ENCODE results near the gene GABRB3.

DNA sequence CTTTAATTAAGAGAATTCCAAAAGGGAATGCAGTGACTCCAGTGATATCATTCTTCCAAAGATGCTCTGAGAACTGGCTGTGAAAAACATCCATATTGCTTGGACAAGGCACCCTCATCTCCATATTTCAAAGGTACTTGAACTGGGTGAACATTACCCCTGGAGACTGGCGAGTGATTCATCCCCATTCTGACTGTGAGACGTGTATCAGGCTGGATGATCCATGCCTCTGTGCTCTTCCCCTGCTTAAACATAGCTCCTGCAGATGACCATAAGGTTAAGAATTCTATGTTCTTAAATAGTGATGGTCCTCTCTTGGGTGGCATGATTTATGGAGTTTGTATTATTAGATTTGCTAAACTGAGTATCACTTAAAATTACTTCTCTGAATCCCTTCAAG lies 137.8 kb downstream of the GABRB3 start:
- TF ChIP-seq, protein P1, sequence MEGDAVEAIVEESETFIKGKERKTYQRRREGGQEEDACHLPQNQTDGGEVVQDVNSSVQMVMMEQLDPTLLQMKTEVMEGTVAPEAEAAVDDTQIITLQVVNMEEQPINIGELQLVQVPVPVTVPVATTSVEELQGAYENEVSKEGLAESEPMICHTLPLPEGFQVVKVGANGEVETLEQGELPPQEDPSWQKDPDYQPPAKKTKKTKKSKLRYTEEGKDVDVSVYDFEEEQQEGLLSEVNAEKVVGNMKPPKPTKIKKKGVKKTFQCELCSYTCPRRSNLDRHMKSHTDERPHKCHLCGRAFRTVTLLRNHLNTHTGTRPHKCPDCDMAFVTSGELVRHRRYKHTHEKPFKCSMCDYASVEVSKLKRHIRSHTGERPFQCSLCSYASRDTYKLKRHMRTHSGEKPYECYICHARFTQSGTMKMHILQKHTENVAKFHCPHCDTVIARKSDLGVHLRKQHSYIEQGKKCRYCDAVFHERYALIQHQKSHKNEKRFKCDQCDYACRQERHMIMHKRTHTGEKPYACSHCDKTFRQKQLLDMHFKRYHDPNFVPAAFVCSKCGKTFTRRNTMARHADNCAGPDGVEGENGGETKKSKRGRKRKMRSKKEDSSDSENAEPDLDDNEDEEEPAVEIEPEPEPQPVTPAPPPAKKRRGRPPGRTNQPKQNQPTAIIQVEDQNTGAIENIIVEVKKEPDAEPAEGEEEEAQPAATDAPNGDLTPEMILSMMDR (IDR thresholded peaks at IDR 0.05) = no peak
- no peak for TF ChIP-seq ZFX (IDR thresholded peaks at IDR 0.05; ENCODE audit: borderline replicate concordance)

All from 22Rv1 (cell line).